Activated CD8-positive, alpha-beta T cell treated with anti-CD3 and anti-CD28 coated beads for 36 hours (primary cell): ENCODE data around the gene PRPS1L1. TPM values are rescaled to one million over a fixed set of nuclear protein-coding genes. Genes with fewer than 3 reads are reported as not detected.

Experiments used
- ATAC-seq: fragments of 200-7000 bp; cut with Tn5 transposase; one replicate; pipeline ENCODE4 v1.10.0; 2021; ENCODE audit warnings: mild to moderate bottlenecking, moderate library complexity
- CTCF ChIA-PET: fragments of 350-600 bp; sonication (Branson Sonifier 250); formaldehyde crosslinking; loops from one replicate; lab custom pipeline; 2021; ENCODE audit warnings: antibody characterized with exemption; lab: Charles Lee
- POLR2A ChIA-PET: fragments of 350-600 bp; sonication (Branson Sonifier 250); formaldehyde crosslinking; loops from one replicate; lab custom pipeline; 2021; ENCODE audit warnings: antibody characterized with exemption; lab: Charles Lee
- DNase-seq: peaks from one replicate; pipeline ENCODE4 v3.0.0-alpha.2; 2020
- H3K27ac Mint-ChIP-seq: one replicate; pipeline ENCODE4 v1.8.0; 2021; ENCODE audit warnings: mild to moderate bottlenecking, mixed read lengths
- H3K27me3 Mint-ChIP-seq: one replicate; pipeline ENCODE4 v1.8.0; 2021; ENCODE audit warnings: mixed read lengths
- H3K36me3 Mint-ChIP-seq: one replicate; pipeline ENCODE4 v1.8.0; 2021; ENCODE audit warnings: low read depth, mixed read lengths
- H3K4me1 Mint-ChIP-seq: one replicate; pipeline ENCODE4 v1.8.0; 2021; ENCODE audit warnings: low read depth, mixed read lengths
- H3K4me3 Mint-ChIP-seq: one replicate; pipeline ENCODE4 v1.8.0; 2021; ENCODE audit warnings: mild to moderate bottlenecking, moderate library complexity, mixed read lengths
- H3K9me3 Mint-ChIP-seq: one replicate; pipeline ENCODE4 v1.8.0; 2021; ENCODE audit warnings: mixed read lengths
- CTCF ChIP-seq: fragments of 200-600 bp; IDR thresholded peaks from one replicate; pipeline ENCODE4 v1.8.0; 2022; ENCODE audit warnings: antibody characterized with exemption, mild to moderate bottlenecking
- intact Hi-C: fragments of 100-400 bp; cut with micrococcal nuclease; formaldehyde crosslinking; loops from one replicate; pipeline ENCODE4 v1.10.0; 2022
- total RNA-seq, 2 experiments: library from RNA; stranded (reverse); gene quantifications; one replicate each; pipeline ENCODE4 v1.2.3, GENCODE V29; 2021

The PRPS1L1 gene
- total RNA-seq, 2 experiments from 2014 or later, result not detected

DNA sequence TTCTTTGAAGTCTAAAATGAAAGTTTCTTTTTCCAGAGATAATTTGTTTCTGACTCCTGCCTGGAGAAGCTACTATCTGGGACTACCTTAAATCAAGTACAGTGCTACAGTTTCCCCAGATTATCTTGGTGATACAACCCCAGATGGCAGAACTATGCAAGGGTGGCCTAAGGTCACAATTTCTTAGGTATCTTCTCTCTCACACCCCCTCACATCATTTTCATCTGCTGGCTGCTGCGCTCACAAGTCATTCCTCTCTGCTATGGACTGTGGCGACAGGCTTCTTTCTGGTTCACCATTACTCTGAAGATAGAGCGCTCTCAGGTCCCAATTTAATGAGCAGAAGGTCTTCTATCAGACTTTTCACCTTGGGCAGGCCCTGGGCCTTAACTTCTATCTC is 9.1 kb upstream of the PRPS1L1 start:
- H3K36me3 Mint-ChIP-seq, result no peaks in the 10 kb centered on the region
- H3K4me1 Mint-ChIP-seq, result no peaks in the 10 kb centered on the region
- POLR2A ChIA-PET, result no interaction called here
- H3K4me3 Mint-ChIP-seq, result no peak overlapping the region
- CTCF ChIA-PET, result no interaction called here
- ATAC-seq (no peak), DNase-seq (no peak)
- no peak overlapping the region for H3K27ac Mint-ChIP-seq
- H3K9me3 Mint-ChIP-seq, result no peaks in the 10 kb centered on the region
- peaks cover 4% of the 10 kb centered on the region for H3K27me3 Mint-ChIP-seq
- TF ChIP-seq CTCF, result no peak
- intact Hi-C loops, result no loop called here

- no peak for ATAC-seq
- no peak overlapping the region for H3K27ac Mint-ChIP-seq
- no peaks in the 10 kb centered on the region for H3K36me3 Mint-ChIP-seq
- H3K4me1 Mint-ChIP-seq, result no peaks in the 10 kb centered on the region
- no peak for TF ChIP-seq CTCF
- POLR2A ChIA-PET, result no interaction called here
- no peak for DNase-seq
- CTCF ChIA-PET, result interaction anchor here (0.9 kb wide), 1 partner anchor 291 kb away, joined by 4 read pairs; no protein-coding TSS in a partner anchor
- peaks cover 4% of the 10 kb centered on the region for H3K27me3 Mint-ChIP-seq
- no peaks in the 10 kb centered on the region for H3K9me3 Mint-ChIP-seq
- intact Hi-C loops, result no loop called here
- no peak overlapping the region for H3K4me3 Mint-ChIP-seq
Observed at GRCh38 chr7:18030758-18031157, 3.1 kb upstream of the PRPS1L1 start.

DNA sequence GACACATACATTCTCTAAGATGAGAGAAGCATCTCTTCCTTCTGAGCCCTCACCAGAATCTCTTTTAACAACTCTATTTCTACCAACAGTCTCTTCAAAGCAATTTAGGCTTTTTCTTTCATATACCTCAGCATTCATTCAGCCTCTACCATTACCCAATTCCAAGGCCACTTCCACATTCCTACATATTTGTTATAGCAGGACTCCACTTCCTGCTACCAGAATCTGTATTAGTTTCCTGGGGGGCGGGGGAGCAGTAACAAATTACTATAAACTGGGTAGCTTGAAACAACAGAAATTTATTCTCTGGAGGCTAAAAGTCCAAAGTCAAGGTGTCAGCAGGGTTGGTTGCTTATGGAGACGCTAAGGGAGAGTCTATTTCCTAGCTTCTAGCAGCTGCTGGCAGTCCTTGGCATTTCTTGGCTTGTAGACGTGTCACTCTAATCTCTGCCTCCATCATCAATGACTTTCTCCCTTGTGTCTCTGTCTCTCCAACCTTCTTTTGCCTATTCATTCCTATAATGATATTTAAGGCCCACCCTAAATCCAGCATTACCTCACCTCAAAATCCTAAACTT is 7.4 kb downstream of the PRPS1L1 start:
- ATAC-seq (no peak), DNase-seq (no peak)
- Mint-ChIP-seq H3K4me1 (no peaks in the 10 kb centered on the region), H3K4me3 (no peak overlapping the region), H3K9me3 (no peaks in the 10 kb centered on the region), H3K27me3 (peaks cover 4% of the 10 kb centered on the region), H3K27ac (no peak overlapping the region), H3K36me3 (no peaks in the 10 kb centered on the region)
- ChIA-PET CTCF (no interaction called here), POLR2A (no interaction called here)
- intact Hi-C loops, result no loop called here
- no peak for TF ChIP-seq CTCF

DNA sequence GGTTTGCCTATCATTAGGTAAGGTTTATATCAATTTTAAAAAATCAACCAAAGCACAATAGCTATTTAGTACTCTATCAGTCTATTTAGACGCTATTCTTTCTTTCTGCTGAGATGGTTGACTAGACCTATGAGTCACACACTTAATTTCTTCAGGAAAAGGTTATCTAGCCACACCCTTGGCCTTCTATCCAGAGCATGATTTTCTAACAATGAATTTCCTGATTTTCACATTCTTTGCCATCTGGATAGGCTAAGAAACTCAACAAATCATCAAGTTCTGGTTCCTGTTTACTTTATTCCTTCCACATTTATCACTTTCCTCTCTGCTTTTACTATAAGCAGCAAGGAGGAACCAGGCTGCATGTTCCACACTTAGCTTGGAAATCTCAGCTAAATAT is 8.1 kb downstream of the PRPS1L1 start:
- CTCF ChIA-PET, result no interaction called here
- no peaks in the 10 kb centered on the region for H3K4me1 Mint-ChIP-seq
- DNase-seq (no peak), ATAC-seq (no peak)
- TF ChIP-seq CTCF, result no peak
- no peaks in the 10 kb centered on the region for H3K9me3 Mint-ChIP-seq
- H3K36me3 Mint-ChIP-seq, result no peaks in the 10 kb centered on the region
- no peak overlapping the region for H3K4me3 Mint-ChIP-seq
- no peak overlapping the region for H3K27ac Mint-ChIP-seq
- intact Hi-C loops, result no loop called here
- POLR2A ChIA-PET, result no interaction called here
- peaks cover 10% of the 10 kb centered on the region for H3K27me3 Mint-ChIP-seq

GRCh38 chr7:18018296-18019215 is 9.1 kb downstream of the PRPS1L1 start:
- ChIA-PET POLR2A (no interaction called here), CTCF (no interaction called here)
- Mint-ChIP-seq H3K4me3 (no peak overlapping the region), H3K9me3 (no peaks in the 10 kb centered on the region), H3K4me1 (no peaks in the 10 kb centered on the region), H3K36me3 (no peaks in the 10 kb centered on the region), H3K27me3 (peaks cover 13% of the 10 kb centered on the region), H3K27ac (no peak overlapping the region)
- ATAC-seq, result no peak
- intact Hi-C loops, result no loop called here
- no peak for TF ChIP-seq CTCF
- no peak for DNase-seq
